CD14-positive monocyte (primary cell): Measurements from ENCODE around the gene OTUD7B. TPM values are rescaled to one million over a fixed set of nuclear protein-coding genes. Genes with fewer than 3 reads are reported as not detected.

ENCODE experiments used
- DNase-seq, 3 donors: peaks; one replicate each; pipeline ENCODE4 v3.0.0-alpha.2; 2011 to 2022
- H2AFZ ChIP-seq: 2 replicates; pipeline ENCODE4 v1.6.0; 2012; ENCODE audit warnings: mild to moderate bottlenecking, low read depth, low read length, inconsistent platforms; ENCODE audit not compliant: insufficient read depth, poor library complexity, severe bottlenecking
- H3K27ac ChIP-seq, 2 donors: 1 replicate in 1 of 2; 2 replicates in 1 of 2; pipeline ENCODE4 v1.5.1; 2012 to 2013; ENCODE audit warnings: low read length in 2 of 2, control low read depth in 1 of 2, inconsistent platforms in 1 of 2, low read depth in 1 of 2, mild to moderate bottlenecking in 1 of 2
- H3K27me3 ChIP-seq, 2 donors: one replicate each; pipeline versions ENCODE4 v1.6.0 to v1.6.1; 2011 to 2013; ENCODE audit warnings: low read length in 2 of 2; ENCODE audit not compliant: control insufficient read depth in 2 of 2, insufficient read depth in 2 of 2
- H3K36me3 ChIP-seq, 2 donors: replicated peaks in 1 of 2; 1 replicate in 1 of 2; 2 replicates in 1 of 2; pipeline versions ENCODE4 v1.5.1 to v1.6.1; 2012 to 2013; ENCODE audit warnings: low read length in 2 of 2, control low read depth in 1 of 2, inconsistent platforms in 1 of 2, mild to moderate bottlenecking in 1 of 2; ENCODE audit not compliant: insufficient read depth in 2 of 2, control insufficient read depth in 1 of 2
- H3K4me1 ChIP-seq, 2 donors: 1 replicate in 1 of 2; 2 replicates in 1 of 2; pipeline versions ENCODE4 v1.5.1 to v1.6.1; 2012 to 2013; ENCODE audit warnings: low read length in 2 of 2, control low read depth in 1 of 2, inconsistent platforms in 1 of 2, mild to moderate bottlenecking in 1 of 2, moderate library complexity in 1 of 2; ENCODE audit not compliant: insufficient read depth in 2 of 2, control insufficient read depth in 1 of 2
- H3K4me2 ChIP-seq: replicated peaks from 2 replicates; pipeline ENCODE3; 2012; ENCODE audit warnings: low read length, moderate library complexity, mild to moderate bottlenecking; ENCODE audit not compliant: poor library complexity, severe bottlenecking; ENCODE audit errors: extremely low read depth
- H3K4me3 ChIP-seq, 3 experiments: fragments of 200-600 bp in 1 of 3; sonication (generic) in 1 of 3; replicated peaks in 1 of 3; 1 replicate in 2 of 3; 2 replicates in 1 of 3; pipeline ENCODE4 v1.5.1; 2011 to 2013; ENCODE audit warnings: low read length in 3 of 3, mild to moderate bottlenecking in 3 of 3, control low read depth in 2 of 3, low read depth in 2 of 3, inconsistent platforms in 1 of 3, moderate library complexity in 1 of 3
- H3K79me2 ChIP-seq: 2 replicates; pipeline ENCODE4 v1.6.0; 2012; ENCODE audit warnings: mild to moderate bottlenecking, control low read depth, inconsistent platforms, low read length, moderate library complexity; ENCODE audit not compliant: insufficient read depth
- H3K9ac ChIP-seq: 2 replicates; pipeline ENCODE4 v1.6.0; 2017; ENCODE audit warnings: low read length, mild to moderate bottlenecking; ENCODE audit not compliant: insufficient read depth, poor library complexity, severe bottlenecking
- H3K9me3 ChIP-seq, 2 donors: replicated peaks in 1 of 2; 1 replicate in 1 of 2; 2 replicates in 1 of 2; pipeline versions ENCODE4 v1.5.1 to v1.6.1; 2012 to 2013; ENCODE audit warnings: low read length in 2 of 2, control low read depth in 1 of 2; ENCODE audit not compliant: control insufficient read depth in 1 of 2, insufficient read depth in 1 of 2
- H4K20me1 ChIP-seq: 2 replicates; pipeline ENCODE4 v1.6.0; 2012; ENCODE audit warnings: mild to moderate bottlenecking, low read length, control low read depth, moderate library complexity; ENCODE audit not compliant: insufficient read depth
- H3K27ac Mint-ChIP-seq, 7 donors: one replicate each; pipeline ENCODE4 v1.8.0; 2020; ENCODE audit warnings: mild to moderate bottlenecking in 7 of 7, mixed read lengths in 7 of 7, moderate library complexity in 6 of 7, inconsistent platforms in 2 of 7
- H3K27me3 Mint-ChIP-seq, 3 donors: one replicate each; pipeline ENCODE4 v1.8.0; 2021 to 2022; ENCODE audit warnings: low read depth in 3 of 3, mild to moderate bottlenecking in 3 of 3, mixed read lengths in 3 of 3, moderate library complexity in 3 of 3, inconsistent platforms in 1 of 3
- H3K36me3 Mint-ChIP-seq, 2 donors: one replicate each; pipeline ENCODE4 v1.8.0; 2020; ENCODE audit warnings: mixed read lengths in 2 of 2, inconsistent platforms in 1 of 2, mild to moderate bottlenecking in 1 of 2
- H3K4me1 Mint-ChIP-seq: one replicate; pipeline ENCODE4 v1.8.0; 2020; ENCODE audit warnings: mild to moderate bottlenecking, mixed read lengths
- H3K4me3 Mint-ChIP-seq, 2 donors: one replicate each; pipeline ENCODE4 v1.8.0; 2020; ENCODE audit warnings: mild to moderate bottlenecking in 2 of 2, mixed read lengths in 2 of 2, moderate library complexity in 1 of 2
- H3K9me3 Mint-ChIP-seq, 7 donors: one replicate each; pipeline ENCODE4 v1.8.0; 2020 to 2022; ENCODE audit warnings: mixed read lengths in 7 of 7, mild to moderate bottlenecking in 6 of 7, moderate library complexity in 6 of 7, inconsistent platforms in 2 of 7
- WGBS: methylation state at CpG from one replicate; pipeline ENCODE4 v1.1.5; 2013; ENCODE audit warnings: missing lambda C conversion rate; ENCODE audit not compliant: insufficient coverage; 5-methylcytosine and 5-hydroxymethylcytosine counted together
- intact Hi-C, 2 donors: fragments of 100-400 bp; cut with micrococcal nuclease; formaldehyde crosslinking; loops; one replicate each; pipeline versions ENCODE4 v1.15.0 to v1.15.1; 2023
- polyA plus RNA-seq, 3 donors: library from polyadenylated mRNA; depleted of rRNA in 1 of 3; unstranded in 2 of 3; stranded (reverse) in 1 of 3; fragments of 300-500 nt in 2 of 3; fragments of >200 nt in 1 of 3; fragmentation: Illumina TruSeq in 2 of 3; gene quantifications; 1 replicate in 2 of 3; 2 replicates in 1 of 3; pipeline ENCODE4 v1.2.3, GENCODE V29; 2012 to 2021
- TF ChIP-seq, protein P1 (sequence below): fragments of 200-600 bp; IDR thresholded peaks from one replicate; pipeline ENCODE4 v1.8.0; 2022; ENCODE audit warnings: antibody characterized with exemption, mild to moderate bottlenecking

The OTUD7B gene
- polyA plus RNA-seq, 3 donors, result 0.03 TPM; not detected in 2

DNA sequence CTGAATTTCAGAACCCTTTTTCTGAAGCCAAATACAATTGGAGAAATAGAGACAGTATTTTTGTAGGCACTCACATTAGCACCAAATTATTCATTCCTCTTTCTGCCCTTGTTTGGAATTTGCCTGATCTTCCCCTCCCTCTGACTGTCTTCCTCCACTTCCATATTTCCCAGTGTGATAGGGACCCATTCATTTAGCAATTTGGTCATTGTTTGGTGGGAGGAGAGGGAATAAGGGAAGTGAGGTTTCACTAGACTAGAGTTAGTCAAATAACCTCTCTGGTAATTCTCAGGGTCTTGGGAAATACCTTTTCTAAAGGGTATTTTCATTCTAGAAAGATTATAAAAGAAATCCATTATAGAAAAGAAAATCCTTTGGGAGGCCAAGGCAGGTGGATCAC, 42.9 kb downstream of the OTUD7B start:
- no peaks in the 10 kb centered on the region for H3K36me3 ChIP-seq
- TF ChIP-seq, protein P1, sequence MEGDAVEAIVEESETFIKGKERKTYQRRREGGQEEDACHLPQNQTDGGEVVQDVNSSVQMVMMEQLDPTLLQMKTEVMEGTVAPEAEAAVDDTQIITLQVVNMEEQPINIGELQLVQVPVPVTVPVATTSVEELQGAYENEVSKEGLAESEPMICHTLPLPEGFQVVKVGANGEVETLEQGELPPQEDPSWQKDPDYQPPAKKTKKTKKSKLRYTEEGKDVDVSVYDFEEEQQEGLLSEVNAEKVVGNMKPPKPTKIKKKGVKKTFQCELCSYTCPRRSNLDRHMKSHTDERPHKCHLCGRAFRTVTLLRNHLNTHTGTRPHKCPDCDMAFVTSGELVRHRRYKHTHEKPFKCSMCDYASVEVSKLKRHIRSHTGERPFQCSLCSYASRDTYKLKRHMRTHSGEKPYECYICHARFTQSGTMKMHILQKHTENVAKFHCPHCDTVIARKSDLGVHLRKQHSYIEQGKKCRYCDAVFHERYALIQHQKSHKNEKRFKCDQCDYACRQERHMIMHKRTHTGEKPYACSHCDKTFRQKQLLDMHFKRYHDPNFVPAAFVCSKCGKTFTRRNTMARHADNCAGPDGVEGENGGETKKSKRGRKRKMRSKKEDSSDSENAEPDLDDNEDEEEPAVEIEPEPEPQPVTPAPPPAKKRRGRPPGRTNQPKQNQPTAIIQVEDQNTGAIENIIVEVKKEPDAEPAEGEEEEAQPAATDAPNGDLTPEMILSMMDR, result no peak
- no peak overlapping the region for H3K27ac ChIP-seq
- peaks cover 44 to 71% (median 63%) of the 10 kb centered on the region in 3 donors for H3K27me3 Mint-ChIP-seq
- peaks cover 0 to 5% (median 0%) of the 10 kb centered on the region in 7 donors for H3K9me3 Mint-ChIP-seq
- peak overlapping the region in 1 of 2 donors; percentile 42 for H3K4me3 Mint-ChIP-seq
- DNase-seq, result no peak
- H3K79me2 ChIP-seq, result no peaks in the 10 kb centered on the region
- H3K4me1 Mint-ChIP-seq, result peaks cover 2% of the 10 kb centered on the region
- H3K27me3 ChIP-seq, result peaks cover 51 to 86% of the 10 kb centered on the region in 2 donors
- no peak overlapping the region for H3K4me2 ChIP-seq
- H3K9me3 ChIP-seq, result no peaks in the 10 kb centered on the region
- no peak overlapping the region for H3K27ac Mint-ChIP-seq
- no peak overlapping the region for H3K9ac ChIP-seq
- no peak overlapping the region for H3K4me3 ChIP-seq
- H3K36me3 Mint-ChIP-seq, result peaks cover 0 to 4% of the 10 kb centered on the region in 2 donors
- intact Hi-C loops, result loop anchor here (5.0 to 10.0 kb wide), 2 partner anchors 80 to 197 kb away; no protein-coding TSS in a partner anchor
- no peak overlapping the region for H2AFZ ChIP-seq
- no peaks in the 10 kb centered on the region for H3K4me1 ChIP-seq
- H4K20me1 ChIP-seq, result no peaks in the 10 kb centered on the region

DNA sequence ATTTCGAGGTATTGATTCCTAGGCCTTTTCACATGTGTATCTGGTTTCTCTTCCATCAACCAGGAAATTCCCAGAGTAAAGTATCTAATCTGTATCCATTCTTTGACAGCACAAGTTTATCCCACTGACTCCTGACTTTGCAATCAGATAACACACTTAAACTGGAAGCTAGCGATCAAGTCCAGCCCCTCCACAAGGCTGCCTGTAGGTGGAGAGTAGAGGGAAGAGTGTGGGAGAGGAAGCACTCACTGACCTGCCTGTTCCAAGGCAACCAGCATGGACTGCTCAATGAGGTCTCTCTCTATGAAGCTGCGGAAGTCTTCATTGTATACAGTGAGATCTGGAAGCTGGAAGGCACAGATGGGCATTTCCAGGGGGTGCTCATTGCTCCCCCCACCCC, 43.5 kb downstream of the OTUD7B start:
- WGBS, result no CpG with 5 or more reads among the region's 3 CpGs

More for the DNA sequence above, 43.5 kb downstream of the OTUD7B start:
- intact Hi-C loops, result loop anchor here (5.0 to 10.0 kb wide), 2 partner anchors 80 to 198 kb away; no protein-coding TSS in a partner anchor
- Histone ChIP-seq H3K4me1 (peaks cover 5 to 6% of the 10 kb centered on the region in 2 donors), H3K9me3 (no peaks in the 10 kb centered on the region), H3K79me2 (no peaks in the 10 kb centered on the region), H3K4me2 (no peak overlapping the region), H3K4me3 (no peak overlapping the region), H3K27ac (no peak overlapping the region), H3K27me3 (peaks cover 48 to 82% of the 10 kb centered on the region in 2 donors), H3K36me3 (no peaks in the 10 kb centered on the region), H2AFZ (no peak overlapping the region), H3K9ac (no peak overlapping the region), H4K20me1 (no peaks in the 10 kb centered on the region)
- Mint-ChIP-seq H3K36me3 (peaks cover 0 to 2% of the 10 kb centered on the region in 2 donors), H3K4me3 (peak overlapping the region in 1 of 2 donors; percentile 61), H3K27ac (no peak overlapping the region), H3K4me1 (peaks cover 8% of the 10 kb centered on the region), H3K27me3 (peaks cover 41 to 67% (median 61%) of the 10 kb centered on the region in 3 donors), H3K9me3 (peaks cover 0 to 5% (median 0%) of the 10 kb centered on the region in 7 donors)
- TF ChIP-seq, protein P1, result no peak
- DNase-seq, result no peak
